ACC112 (cell line): Measurements from ENCODE around the gene NOP9.

ENCODE experiments used
- H2AFZ ChIP-seq: fragments of 200-600 bp; sonication (generic); one replicate; pipeline ENCODE4 v1.6.0; 2017; ENCODE audit warnings: antibody characterized with exemption, low read length; ENCODE audit not compliant: unreplicated experiment
- H3K27ac ChIP-seq: fragments of 200-600 bp; sonication (generic); 2 replicates; pipeline ENCODE4 v1.5.1; 2014; ENCODE audit warnings: low read depth, mild to moderate bottlenecking, antibody characterized with exemption, low read length, moderate library complexity
- H3K27me3 ChIP-seq: fragments of 200-600 bp; sonication (generic); 2 replicates; pipeline ENCODE4 v1.6.1; 2014; ENCODE audit warnings: mild to moderate bottlenecking, antibody characterized with exemption, low read length, moderate library complexity, mixed read lengths; ENCODE audit not compliant: insufficient read depth
- H3K36me3 ChIP-seq: fragments of 200-600 bp; sonication (generic); 2 replicates; pipeline ENCODE4 v1.6.1; 2016; ENCODE audit warnings: mild to moderate bottlenecking, antibody characterized with exemption, low read length, moderate library complexity, mixed read lengths; ENCODE audit not compliant: insufficient read depth
- H3K4me1 ChIP-seq: fragments of 200-600 bp; sonication (generic); one replicate; pipeline ENCODE4 v1.6.1; 2016; ENCODE audit warnings: low read length, mixed read lengths; ENCODE audit not compliant: insufficient read depth, unreplicated experiment, control insufficient read depth
- H3K4me3 ChIP-seq: fragments of 200-600 bp; sonication (generic); 2 replicates; pipeline ENCODE4 v1.5.1; 2014; ENCODE audit warnings: mild to moderate bottlenecking, low read depth, low read length
- H3K79me2 ChIP-seq: fragments of 200-600 bp; sonication (generic); one replicate; pipeline ENCODE4 v1.6.0; 2016; ENCODE audit warnings: low read length; ENCODE audit not compliant: control insufficient read depth, unreplicated experiment, insufficient read depth

Gene NOP9

DNA sequence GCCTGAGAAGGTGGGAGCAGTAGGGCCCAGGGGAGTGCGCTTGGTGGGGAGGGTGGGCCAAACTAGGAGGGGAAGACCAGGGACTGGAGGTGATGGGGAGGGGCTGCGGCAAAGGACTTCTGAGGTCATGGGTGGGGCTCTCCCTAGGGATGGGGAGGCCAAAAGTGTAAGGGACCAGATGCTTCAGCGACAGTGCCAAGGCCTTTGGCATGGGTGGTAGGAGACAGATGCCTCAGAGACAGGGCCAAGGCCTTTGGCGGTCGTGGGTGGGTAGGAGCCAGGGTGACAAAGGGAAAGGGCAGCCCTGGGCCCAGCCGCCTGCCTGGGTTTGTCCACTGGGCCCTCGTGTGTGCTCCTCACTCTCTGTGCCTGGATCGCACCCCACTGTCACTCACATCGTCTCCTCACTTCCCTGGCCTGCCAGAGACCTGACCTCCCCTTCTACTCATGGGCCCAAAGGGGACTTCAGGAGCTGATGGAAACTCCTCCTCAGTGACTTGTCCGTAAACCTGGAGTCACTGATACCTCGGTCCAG lies 15.1 kb upstream of the NOP9 start:
- Histone ChIP-seq H2AFZ (no peak overlapping the region), H3K36me3 (no peaks in the 10 kb centered on the region), H3K4me1 (peaks cover 10% of the 10 kb centered on the region), H3K27me3 (no peaks in the 10 kb centered on the region), H3K27ac (no peak overlapping the region), H3K79me2 (no peaks in the 10 kb centered on the region), H3K4me3 (no peak overlapping the region)

GRCh38 chr14:24285351-24285750 lies 14.3 kb upstream of the NOP9 start:
- no peak overlapping the region for H3K27ac ChIP-seq

GRCh38 chr14:24286996-24287395 lies 12.7 kb upstream of the NOP9 start:
- H3K36me3 ChIP-seq = no peaks in the 10 kb centered on the region
- no peaks in the 10 kb centered on the region for H3K27me3 ChIP-seq
- no peaks in the 10 kb centered on the region for H3K4me1 ChIP-seq
- no peak overlapping the region for H3K4me3 ChIP-seq
- no peak overlapping the region for H3K27ac ChIP-seq
- no peak overlapping the region for H2AFZ ChIP-seq
- no peaks in the 10 kb centered on the region for H3K79me2 ChIP-seq

More at GRCh38 chr14:24285351-24285750, 14.3 kb upstream of the NOP9 start:
- Histone ChIP-seq H2AFZ (no peak overlapping the region), H3K79me2 (no peaks in the 10 kb centered on the region), H3K4me1 (peaks cover 9% of the 10 kb centered on the region), H3K4me3 (no peak overlapping the region), H3K27me3 (no peaks in the 10 kb centered on the region), H3K36me3 (no peaks in the 10 kb centered on the region)

GRCh38 chr14:24289649-24290280 lies 9.9 kb upstream of the NOP9 start:
- no peaks in the 10 kb centered on the region for H3K27me3 ChIP-seq
- H3K36me3 ChIP-seq = no peaks in the 10 kb centered on the region
- H3K79me2 ChIP-seq = no peaks in the 10 kb centered on the region
- H3K4me3 ChIP-seq = no peak overlapping the region
- no peaks in the 10 kb centered on the region for H3K4me1 ChIP-seq
- no peak overlapping the region for H2AFZ ChIP-seq
- H3K27ac ChIP-seq = no peak overlapping the region

- Histone ChIP-seq H3K36me3 (no peaks in the 10 kb centered on the region), H3K79me2 (no peaks in the 10 kb centered on the region), H3K27ac (no peak overlapping the region)
Measured at GRCh38 chr14:24290746-24291145, 8.9 kb upstream of the NOP9 start.

DNA sequence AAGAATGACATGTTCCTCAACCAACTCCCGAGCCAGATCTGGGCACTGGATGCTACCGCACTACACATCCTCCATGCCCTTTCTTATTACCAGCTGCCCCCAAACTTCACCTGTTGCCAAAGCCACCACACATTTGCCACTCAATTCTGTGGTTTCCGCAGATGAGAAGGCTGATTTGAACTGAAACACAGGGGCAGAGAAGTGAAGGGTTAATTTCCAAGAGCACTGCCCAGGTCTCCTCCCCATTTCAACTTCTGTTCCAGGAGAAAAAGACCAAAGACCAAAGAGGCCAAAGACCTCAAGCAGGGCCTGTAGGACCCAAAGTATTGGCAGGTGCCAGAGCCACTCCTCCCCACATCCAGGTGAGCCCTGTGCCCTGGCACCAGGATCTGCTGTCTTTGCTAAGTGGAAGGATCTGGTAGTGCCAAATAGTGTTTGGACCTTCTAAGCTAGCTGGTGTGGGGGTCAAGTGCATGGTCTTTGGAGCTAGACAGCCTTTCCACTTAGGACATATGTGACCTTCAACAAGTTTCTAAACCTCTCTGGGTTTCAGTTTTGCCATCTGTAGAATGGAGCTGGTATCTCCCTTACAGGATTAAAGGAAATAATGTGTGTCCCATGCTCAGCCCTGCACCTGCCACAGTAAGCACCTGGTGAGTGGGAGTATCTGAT lies 8.1 kb upstream of the NOP9 start:
- peaks cover 5% of the 10 kb centered on the region for H3K4me1 ChIP-seq
- H3K27ac ChIP-seq = no peak overlapping the region
- H3K36me3 ChIP-seq = no peaks in the 10 kb centered on the region
- H3K27me3 ChIP-seq = no peaks in the 10 kb centered on the region
- H3K79me2 ChIP-seq = no peaks in the 10 kb centered on the region
- no peak overlapping the region for H3K4me3 ChIP-seq
- no peak overlapping the region for H2AFZ ChIP-seq

More at GRCh38 chr14:24290746-24291145, 8.9 kb upstream of the NOP9 start:
- H2AFZ ChIP-seq = no peak overlapping the region
- H3K4me1 ChIP-seq = no peaks in the 10 kb centered on the region
- no peak overlapping the region for H3K4me3 ChIP-seq
- no peaks in the 10 kb centered on the region for H3K27me3 ChIP-seq

GRCh38 chr14:24292118-24292807 lies 7.4 kb upstream of the NOP9 start:
- H3K27ac ChIP-seq = no peak overlapping the region
- H3K4me1 ChIP-seq = peaks cover 12% of the 10 kb centered on the region
- H3K79me2 ChIP-seq = no peaks in the 10 kb centered on the region
- H3K4me3 ChIP-seq = no peak overlapping the region
- H3K36me3 ChIP-seq = no peaks in the 10 kb centered on the region
- no peak overlapping the region for H2AFZ ChIP-seq
- H3K27me3 ChIP-seq = no peaks in the 10 kb centered on the region

DNA sequence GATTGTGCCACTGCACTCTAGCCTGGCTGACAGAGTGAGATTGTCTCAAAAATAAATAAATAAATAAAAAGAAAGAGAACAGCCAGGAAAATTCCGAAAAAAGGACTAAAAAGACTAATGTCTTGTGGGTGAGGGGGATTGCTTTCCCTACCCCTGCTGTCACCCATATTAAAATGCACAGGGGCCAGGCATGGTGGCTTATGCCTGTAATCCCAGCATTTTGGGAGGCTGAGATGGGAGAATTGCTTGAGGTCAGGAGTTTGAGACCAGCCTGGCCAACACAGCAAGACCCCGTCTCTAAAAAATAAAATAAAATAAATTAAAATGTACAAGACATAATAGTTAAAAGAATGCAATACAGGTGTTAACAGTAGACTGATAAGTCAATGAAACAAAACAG lies 6.1 kb upstream of the NOP9 start:
- Histone ChIP-seq H3K4me3 (no peak overlapping the region), H3K36me3 (no peaks in the 10 kb centered on the region), H3K4me1 (peaks cover 14% of the 10 kb centered on the region), H3K27me3 (no peaks in the 10 kb centered on the region), H2AFZ (no peak overlapping the region), H3K27ac (no peak overlapping the region), H3K79me2 (no peaks in the 10 kb centered on the region)

DNA sequence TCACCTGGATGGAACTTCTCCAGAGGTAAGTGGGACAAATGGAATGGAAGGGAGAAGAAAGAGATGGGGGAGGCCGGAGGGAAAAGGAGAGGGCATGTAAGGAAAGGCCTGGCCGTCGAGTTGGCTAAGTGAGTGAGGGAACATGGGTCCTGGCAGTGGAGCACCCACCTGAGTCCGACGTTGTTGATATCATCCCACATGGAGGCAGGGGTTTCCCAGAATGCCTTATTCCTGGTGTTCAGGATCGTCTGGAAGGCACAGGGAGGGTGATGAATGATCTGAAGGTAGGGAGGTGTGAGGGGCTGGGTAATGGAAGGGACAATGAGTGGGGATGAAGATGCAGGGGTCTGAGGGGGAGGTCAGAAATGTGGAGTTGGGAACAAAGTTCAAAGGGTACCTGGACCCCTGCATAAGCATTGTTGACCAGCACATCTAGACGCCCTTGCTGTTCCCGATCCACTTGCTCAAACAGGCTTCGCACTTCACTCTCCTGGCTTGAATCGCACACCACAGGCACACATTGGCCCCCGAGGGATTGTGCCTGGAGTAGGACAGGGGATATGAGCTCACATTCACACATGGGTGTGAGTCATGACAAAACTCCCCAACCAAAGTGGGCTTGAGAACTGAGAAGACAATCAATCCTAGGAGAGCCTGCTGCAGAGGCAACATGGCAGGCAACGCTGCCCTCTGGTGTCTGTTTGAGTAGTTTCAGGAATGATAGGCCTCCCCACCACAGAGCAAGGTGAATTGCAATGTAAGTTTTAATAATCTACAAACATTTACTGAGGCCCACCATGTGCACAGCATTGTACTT lies 3.1 kb upstream of the NOP9 start:
- no peak overlapping the region for H2AFZ ChIP-seq
- H3K36me3 ChIP-seq = no peaks in the 10 kb centered on the region
- peaks cover 25% of the 10 kb centered on the region for H3K4me1 ChIP-seq
- H3K79me2 ChIP-seq = peaks cover 19% of the 10 kb centered on the region
- no peaks in the 10 kb centered on the region for H3K27me3 ChIP-seq
- no peak overlapping the region for H3K4me3 ChIP-seq
- H3K27ac ChIP-seq = peak overlapping the region; percentile 32
